GM21737 (cell line): Measurements from ENCODE around the gene KDM4E.
"Not testable (repeated sequence)": the region's sequence is repeated elsewhere in the genome, so short reads cannot be mapped to it uniquely, and the experiment has no call there.

Source experiments
- ATAC-seq: cut with Tn5 transposase; IDR thresholded peaks from one replicate; pipeline ENCODE4 v1.9.1; 2021; ENCODE audit warnings: mild to moderate bottlenecking, moderate library complexity; ENCODE audit not compliant: unreplicated experiment

KDM4E gene

DNA sequence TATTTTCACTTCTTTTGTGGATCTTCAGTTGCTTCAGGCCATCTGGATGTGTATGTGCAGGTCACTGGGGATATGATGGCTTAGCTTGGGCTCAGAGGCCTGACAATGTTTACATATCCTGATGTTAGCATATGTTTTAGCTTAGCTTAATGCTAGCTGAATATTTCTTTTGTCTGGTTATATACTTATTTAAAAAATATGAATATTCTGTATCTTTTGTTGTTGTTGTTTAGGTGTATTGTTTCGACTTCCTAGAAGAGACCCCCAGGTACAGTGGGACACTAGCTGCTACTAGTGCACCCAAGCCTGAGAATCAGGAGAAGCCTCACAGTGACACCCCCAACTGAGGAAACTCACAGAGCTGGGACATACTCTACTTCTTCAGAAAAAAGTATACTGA is at the start of gene KDM4E:
TSS of gene KDM4E (plus strand) at position 301 of the 400 bp plus-strand sequence. CDS start 300 bp downstream, outside the sequence.
- ATAC-seq: no peak

DNA sequence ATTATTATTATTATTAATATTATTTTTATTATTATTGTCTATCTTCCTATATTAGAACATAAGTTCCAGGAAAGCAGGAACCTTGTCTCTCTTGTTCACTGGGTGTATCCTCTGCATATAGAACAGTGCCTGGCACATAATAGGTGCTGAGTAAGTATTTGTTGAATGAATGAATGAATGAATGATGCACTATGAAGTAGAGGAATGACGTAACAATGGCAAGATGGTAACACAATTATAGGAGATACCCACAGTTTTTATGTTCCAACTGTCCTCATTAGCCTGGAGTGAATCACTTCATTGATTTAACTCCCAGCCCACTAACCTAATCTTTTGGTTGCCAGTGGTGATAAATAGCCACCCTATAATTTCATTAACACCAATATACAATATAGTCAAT is 49.5 kb upstream of the KDM4E start:
- no peak for ATAC-seq

DNA sequence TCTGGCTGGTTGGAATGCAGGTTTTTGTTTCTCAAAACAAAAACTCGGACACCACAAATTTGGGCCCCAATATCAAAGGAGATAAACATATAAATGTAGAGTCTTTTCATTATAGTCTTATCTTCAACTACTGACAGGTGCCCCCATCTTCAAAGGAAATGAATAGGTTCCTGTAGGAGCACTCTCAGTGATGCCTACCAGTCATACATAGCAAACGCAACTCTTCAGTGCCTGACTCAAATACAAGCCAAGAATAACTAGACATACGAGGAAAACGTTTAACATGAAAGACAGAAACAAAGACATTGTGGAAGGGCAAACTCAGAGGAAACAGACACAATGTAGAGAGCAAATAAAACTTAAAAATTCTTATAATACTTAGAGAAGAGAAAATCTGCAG is 37.7 kb upstream of the KDM4E start:
- ATAC-seq: no peak

DNA sequence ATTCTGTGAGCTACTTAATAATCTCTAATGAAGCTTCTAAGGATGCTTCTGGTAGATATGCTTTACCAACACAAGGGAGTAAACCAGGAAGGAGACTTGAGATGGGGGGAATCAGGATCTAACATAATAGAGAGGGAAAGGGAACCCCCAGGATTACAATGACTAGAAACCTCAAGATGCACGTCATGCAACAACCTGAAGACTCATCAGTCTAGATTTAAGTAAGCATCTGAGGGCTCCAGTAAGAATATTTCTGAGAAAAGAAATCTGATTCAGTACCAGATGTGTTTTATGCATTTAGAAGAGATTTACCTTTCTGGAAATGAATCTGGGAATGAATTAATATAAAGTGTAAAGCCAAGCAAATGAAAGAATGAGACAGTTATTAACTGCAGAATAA is 36.3 kb upstream of the KDM4E start:
- ATAC-seq: no peak

DNA sequence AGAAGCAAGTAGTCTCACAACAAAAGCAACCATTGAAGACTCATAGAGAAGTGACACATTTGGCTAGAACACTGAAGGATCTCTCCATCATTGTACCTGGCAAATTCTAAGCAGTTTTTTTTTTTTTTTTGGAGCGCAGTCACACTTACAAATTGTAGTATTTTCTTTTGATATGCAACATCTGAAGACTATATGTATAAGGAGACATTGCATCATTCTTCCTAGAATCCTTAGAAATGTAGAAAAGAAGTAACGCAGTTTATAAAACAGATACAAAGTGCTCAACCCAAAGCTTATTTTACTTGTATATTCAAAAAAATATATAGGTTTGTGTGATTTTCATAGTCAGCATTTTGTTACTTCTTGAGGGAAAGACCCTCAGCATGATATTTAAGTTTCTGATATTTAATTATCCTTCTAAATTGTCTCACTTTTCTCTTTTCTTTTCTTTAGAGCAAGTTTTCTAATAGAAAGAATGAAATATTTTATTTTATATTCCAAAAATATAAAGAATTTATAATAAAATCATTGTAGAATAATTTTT is 31.6 kb upstream of the KDM4E start:
- no peak for ATAC-seq

DNA sequence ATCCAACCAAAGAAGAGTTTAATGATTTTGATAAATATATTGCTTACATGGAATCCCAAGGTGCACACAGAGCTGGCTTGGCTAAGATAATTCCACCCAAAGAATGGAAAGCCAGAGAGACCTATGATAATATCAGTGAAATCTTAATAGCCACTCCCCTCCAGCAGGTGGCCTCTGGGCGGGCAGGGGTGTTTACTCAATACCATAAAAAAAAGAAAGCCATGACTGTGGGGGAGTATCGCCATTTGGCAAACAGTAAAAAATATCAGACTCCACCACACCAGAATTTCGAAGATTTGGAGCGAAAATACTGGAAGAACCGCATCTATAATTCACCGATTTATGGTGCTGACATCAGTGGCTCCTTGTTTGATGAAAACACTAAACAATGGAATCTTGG is 27.6 kb upstream of the KDM4E start:
- ATAC-seq: no peak

DNA sequence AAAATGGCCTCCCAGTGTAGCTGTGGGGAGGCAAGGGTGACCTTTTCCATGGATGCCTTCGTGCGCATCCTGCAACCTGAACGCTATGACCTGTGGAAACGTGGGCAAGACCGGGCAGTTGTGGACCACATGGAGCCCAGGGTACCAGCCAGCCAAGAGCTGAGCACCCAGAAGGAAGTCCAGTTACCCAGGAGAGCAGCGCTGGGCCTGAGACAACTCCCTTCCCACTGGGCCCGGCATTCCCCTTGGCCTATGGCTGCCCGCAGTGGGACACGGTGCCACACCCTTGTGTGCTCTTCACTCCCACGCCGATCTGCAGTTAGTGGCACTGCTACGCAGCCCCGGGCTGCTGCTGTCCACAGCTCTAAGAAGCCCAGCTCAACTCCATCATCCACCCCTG is 26.8 kb upstream of the KDM4E start:
- no peak for ATAC-seq

DNA sequence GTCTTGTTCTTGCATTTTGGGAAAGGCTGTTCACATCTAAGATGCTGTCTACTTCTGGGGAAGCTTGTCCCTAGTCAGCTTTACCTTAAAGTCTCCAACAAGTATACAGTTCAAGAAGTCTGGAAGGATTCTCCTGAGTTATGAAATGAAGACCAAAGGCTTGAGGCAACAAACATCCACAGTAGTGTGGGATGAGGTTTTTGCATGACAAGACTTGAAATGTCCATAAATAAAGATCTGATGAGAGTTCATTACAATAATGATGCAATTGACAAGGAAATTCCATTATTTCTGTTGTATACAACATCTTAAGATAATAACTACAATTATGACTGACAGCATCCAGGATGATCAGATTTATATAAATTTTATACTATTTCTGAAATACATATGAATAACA is 21.3 kb upstream of the KDM4E start:
- ATAC-seq: no peak

DNA sequence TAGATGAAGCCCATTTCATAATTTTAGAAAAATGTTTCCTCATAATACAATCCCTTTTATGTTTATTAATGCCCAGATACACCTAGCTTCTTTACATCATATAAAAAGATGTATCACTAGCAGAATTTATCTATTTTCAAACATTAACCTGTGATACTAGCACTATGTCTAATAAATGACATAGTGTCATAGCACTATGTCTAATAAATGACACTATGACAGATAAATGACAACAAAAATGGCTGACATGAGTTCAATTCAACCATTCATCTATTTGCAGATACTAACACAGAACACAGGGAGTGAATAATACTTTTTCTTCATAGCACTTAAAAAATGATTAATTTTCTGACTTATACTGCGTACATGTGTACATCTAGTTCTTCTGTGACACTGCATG is 19.4 kb upstream of the KDM4E start:
- ATAC-seq: no peak

DNA sequence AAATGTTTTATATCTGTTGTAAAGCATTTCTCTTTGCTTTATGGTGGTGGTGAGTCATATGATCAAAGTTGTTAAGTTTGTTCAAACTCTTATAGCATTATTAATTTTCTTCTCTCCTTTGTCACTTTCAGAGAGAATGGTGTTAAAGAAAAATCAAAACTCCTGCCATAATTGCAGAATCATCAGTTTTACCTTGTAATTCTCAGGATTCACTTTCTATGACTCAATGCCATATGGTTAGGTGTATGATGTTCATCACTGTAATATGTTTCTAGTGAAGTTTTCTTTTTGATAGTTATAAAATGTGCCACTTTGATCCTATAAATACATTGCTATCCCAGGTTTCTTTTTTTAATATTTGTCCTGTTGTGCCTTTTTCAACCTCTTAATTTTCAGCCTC is 13.7 kb upstream of the KDM4E start:
- no peak for ATAC-seq

DNA sequence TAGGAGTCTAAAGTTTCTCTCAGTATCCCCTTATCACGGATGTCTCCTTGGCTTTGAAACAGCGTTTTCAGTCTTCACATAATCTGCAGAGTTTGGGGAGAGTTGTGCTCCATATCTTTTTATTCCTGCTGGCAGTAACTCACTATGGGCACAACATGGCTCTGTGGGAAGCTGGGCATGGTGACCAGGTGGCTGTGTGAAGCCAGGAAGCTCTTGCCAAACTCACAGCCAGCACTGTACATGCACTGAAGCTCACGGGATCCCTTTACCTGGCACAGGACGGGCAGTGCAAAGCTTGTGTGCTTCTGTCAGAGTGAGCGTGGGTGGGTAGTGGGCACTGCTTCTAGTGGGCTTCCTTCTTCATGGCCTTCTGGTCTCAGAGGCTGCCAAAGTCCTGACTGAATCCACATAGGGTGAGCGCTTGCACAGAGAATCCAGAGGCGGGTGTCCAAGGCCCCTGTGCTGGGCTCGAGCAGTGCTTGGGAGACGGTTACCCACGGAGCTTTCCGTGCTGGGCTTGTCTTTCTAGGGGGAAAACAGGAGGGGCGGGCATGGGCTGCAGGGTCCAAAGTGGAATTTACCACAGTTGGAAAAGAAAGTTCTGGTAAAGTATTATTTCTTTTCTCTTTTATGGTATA is 10.8 kb upstream of the KDM4E start:
- ATAC-seq: no peak

DNA sequence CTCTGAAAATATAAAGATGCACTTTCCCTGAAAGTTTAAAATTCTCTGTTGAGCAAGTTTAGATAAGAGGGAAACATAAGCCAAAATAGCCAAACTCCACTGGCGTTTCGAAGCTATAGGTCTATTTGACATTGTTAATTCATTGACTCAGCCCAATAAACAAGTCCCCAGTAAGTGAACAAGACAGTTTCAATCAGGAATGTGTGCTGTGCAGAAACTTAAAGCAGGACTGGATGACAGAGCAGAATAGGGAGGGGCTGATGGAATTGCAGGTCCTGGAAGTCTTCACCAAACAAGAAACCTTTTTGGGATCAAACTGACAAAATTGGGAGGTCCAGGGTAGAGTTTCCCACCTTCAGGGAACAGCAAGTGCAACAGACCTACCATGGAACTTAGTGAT is 8.9 kb upstream of the KDM4E start:
- ATAC-seq: no peak

DNA sequence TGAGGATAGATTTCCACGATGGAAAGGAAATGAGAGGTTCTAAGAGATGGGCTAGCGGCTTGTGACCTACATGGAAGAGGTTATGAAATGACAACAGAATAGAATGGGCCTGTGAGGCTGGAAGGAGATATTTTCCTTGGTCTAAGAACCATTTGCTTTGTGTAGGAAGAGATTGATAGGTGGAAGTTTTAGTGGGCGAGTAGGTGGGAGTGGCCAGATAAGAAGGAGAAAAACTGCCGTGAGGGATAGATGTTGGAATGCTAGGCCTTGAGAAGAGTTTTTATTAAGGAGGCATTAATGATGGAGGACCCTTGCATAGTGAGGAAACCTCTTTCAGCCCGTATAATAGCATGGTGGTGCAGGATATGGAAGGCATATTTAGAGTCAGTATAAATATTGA is 3.6 kb upstream of the KDM4E start:
- not testable (repeated sequence) for ATAC-seq

DNA sequence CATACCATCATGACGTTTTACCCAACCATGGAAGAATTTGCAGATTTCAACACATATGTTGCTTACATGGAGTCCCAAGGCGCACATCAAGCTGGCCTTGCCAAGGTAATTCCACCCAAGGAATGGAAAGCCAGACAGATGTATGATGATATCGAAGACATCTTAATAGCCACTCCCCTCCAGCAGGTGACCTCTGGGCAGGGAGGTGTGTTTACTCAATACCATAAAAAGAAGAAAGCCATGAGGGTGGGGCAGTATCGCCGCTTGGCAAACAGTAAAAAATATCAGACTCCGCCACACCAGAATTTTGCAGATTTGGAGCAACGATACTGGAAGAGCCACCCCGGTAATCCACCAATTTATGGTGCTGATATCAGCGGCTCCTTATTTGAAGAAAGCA is 536 bp downstream of the KDM4E start:
- ATAC-seq: not testable (repeated sequence)

DNA sequence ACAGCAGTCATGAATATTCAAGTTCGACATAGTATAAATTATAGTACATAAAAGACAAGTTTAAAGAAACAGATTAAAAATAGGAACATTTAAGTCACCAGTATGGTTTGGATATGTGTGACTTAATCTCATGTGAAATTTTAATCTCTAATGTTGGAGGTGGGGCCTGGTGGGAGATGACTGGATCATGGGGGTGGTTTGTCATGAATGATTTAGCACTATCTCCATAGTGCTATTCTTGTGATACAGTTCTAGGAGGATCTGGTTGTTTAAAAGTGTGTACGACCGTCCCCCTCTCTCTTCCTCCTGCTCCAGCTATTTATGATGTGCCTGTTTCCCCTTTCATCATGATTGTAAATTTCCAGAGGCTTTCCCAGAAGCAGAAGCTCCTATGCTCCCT is 3.3 kb downstream of the KDM4E start:
- ATAC-seq: no peak

DNA sequence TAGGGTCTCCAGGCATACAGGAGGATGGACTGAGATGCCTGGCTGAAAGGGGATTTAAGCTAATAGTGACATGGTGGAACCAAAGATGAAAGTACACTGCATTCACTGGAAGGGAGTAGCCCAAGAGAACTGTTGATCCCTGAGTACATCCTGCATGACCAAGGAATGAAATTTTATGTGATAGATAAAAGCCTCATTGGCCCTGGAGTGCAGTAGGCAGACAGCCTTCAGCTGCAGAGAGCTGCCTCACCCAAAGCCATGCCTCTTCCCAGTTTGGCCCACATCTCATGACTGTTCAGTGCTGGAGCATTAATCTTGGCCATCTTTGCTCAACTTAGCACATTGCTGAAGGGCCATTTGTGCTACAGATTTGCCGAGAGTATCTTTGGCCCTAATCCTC is 8.0 kb downstream of the KDM4E start:
- no peak for ATAC-seq

DNA sequence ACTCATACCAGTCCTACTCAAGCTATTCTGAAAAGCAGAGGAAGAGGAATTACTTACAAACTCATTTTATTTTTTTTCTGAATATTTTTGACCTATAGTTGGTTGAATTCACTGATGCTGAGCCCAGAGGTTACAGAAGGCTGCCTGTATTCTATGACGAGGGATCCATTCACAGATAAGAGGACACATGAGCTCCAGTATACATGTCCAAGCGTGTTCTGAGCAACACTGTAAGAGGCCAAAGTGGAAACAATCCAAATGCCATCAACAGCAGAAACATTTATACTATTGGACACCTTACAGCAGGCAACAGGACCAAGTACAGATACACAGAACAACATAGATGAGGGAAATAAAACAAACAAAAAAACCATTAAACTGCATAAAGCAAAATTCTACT is 10.3 kb downstream of the KDM4E start:
- ATAC-seq: no peak

DNA sequence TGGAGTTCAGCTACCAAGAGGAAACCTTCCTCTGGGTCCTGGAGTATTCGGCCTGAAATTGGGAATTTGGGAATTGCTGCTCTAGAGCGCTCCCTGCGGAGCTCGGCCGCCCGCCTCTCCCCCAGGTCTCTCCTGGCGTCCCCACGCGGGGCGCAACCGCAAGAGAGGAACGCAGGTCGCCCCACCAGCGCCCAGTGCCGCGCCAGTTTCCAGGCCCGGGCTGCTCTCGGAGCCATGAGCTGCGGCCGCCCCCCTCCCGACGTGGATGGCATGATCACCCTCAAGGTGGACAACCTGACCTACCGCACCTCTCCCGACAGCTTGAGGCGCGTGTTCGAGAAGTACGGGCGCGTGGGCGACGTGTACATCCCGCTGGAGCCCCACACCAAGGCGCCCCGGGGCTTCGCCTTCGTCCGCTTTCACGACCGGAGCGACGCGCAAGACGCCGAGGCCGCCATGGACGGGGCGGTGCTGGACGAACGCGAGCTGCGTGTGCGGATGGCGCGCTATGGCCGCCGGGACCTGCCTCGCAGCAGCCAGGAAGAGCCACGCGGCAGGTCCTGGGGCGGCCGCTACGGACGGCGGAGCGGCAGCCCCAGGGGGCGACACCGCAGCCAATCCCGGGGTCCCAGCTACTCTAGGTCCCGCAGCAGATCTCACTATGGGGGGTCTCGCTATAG is 12.4 kb downstream of the KDM4E start:
- ATAC-seq: not testable (repeated sequence)

DNA sequence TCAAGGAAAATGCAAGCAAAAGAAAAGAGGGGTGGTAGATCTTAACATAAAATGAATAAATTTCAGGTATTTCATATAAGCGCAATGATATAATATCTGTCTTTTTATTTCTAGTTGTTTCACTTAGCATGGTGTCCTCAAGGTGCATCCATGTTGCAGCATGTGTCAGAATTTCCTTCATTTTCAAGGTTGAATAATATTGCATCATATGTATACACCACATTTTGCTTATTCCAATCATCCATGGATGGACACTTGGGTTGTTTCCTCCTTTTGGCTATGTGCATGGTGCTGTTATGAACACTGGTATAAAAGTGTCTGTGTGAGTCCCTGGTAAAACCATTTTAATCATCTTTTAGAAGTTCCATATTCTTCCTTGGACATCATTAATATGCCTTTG is 17.2 kb downstream of the KDM4E start:
- no peak for ATAC-seq

DNA sequence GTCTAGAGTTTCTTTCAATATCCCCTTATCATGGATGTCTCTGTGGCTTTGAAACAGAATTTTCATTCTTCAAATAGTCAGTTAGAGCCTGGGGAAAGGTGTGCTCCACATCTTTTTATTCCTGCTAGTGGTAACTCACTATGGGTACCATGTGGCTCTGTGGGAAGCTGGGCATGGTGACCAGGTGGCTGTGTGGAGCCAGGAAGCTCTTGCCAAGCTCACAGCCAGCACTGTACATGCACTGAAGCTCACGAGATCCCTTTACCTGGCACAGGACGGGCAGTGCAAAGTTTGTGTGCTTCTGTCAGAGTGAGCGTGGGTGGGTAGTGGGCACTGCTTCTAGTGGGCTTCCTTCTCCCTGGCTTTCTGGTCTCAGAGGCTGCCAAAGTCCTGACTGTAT is 17.8 kb downstream of the KDM4E start:
- no peak for ATAC-seq

DNA sequence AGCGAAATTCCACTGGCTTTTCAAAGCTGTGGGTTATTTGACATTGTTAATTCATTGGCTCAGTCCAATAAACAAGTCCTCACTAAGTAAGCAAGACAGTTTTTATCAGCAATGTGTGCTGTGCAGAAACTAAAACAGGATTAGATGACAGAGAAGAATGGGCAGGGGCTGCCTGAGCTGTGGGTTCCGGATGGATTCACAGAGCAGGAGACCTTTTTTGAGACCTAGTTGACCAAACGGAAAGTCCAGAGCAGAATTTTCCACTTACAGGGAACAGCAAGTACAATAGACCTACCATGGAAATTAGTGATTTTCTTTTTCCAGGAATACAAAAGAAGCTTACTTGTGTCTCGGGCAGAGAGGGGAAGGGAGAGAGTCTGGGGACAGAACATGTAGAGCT is 19.0 kb downstream of the KDM4E start:
- no peak for ATAC-seq

DNA sequence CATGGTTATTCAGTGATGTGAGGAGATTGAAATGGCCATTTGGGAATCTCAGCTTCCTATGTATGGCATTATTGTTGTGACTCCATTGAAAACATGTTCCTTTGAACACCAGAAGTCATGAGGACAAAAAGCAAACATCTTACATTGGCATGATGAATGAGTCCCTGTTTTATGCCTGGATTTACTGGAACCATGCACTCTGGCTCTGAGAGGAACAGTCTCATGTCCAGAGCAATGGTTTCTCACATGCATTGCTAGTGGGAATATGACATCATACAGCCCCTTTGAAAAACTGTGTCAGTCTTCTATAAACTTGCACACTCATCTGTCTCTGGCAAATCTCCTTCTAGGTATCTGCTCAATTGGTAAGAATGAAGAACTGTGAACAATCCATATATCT is 20.8 kb downstream of the KDM4E start:
- no peak for ATAC-seq

DNA sequence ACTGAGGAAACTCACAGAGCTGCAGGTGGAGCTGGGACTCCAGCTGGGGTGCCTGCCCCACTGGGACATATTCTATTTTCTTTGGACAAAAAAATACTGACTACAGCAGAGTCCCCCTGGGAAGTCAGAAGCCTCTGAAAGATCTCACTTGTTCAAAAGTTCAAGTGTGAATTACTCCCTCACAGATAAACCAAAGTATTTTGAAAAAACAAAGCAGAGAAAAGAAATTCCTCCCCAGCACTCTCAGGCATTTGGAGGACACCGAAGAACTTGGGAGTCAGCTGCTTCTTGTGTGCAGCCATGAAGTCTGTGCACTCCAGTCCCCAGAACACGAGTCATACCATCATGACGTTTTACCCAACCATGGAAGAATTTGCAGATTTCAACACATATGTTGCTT is 24.1 kb downstream of the KDM4E start, which contains the start of gene KDM4F:
TSS of gene KDM4F (plus strand) at position 301 of the 400 bp plus-strand sequence.
- not testable (repeated sequence) for ATAC-seq
